MV-4-11 (cell line): ENCODE measurements around the gene SS18.

Experiments used
- DNase-seq: peaks from one replicate; lab custom pipeline; 2025; lab: John Stamatoyannopoulos, UW

The SS18 gene

DNA sequence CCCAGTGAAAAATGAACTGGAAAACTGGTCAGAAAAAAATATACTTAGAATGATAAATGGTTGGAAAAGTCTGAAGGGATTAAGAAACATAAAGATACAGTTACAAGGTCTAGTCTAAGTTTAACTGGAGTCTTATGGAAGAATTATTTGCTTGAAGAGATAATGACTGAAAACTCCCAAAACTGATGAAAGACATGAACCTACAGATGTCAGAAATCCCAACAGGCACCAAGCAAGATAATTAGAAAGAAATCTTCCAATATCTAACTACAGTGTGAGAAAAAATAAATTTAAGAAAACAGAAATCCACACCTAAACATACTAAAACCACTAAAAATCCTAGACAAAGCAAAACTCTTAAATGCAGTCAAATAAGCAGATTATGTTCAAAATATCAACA lies 19.4 kb downstream of the SS18 start:
- DNase-seq = no peak

DNA sequence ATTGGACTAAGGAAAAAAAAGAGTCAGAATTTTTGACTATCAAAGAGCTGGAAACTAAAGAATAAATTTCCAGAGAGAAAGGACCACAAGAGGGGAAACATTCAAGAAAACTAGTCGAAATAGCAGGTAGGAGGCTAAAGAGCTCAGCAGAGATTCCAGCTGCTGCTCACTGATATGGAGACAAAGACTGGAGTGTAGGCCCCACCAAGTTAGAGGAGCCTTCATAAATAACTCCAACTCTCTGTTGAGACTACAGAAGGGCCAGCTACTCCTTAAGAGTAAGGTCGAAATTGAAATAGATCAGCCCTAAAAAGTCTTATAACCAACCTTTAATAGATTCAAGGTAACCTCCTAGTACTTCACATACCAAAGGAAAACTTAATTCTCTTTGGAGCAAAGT lies 31.1 kb downstream of the SS18 start:
- no peak for DNase-seq

DNA sequence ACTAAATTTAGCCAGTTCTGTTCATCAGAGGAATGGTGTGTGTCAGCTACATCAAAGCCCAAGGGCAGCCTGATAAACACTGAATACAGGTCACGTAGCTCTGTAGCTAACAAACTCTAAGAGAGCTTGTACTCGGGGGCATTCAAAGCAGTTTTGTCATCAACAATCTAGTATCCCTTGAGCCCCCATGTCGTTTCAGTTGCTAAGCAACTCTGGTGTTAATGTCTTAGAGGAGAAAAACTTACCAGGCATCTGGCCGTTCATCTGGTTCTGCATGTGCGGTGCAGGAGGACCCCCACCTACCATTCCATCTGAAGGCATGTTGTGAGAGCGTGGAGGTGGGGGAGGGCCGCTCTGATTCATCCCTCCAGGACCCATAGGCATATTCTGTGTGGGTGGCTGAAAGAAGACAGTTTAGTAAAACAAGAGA lies 33.1 kb downstream of the SS18 start:
- no peak for DNase-seq

DNA sequence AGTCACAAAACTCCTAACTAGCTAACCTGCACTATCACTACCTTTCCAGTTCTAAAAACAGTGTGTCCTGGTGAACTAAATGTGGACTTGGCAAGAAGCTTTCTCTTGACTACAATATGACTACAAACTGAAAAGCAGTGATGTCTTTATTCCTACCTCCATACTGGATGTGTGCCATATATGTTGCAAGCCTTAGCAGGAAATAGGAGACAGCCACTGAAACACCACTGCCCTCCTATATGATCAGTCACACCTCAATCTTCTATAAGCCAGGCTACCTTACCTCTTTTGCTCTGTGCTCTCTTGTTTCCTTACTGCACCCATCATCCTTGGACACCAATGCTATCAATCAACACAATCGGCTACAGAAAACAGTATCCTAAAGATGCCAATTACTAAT lies 34.1 kb downstream of the SS18 start:
- DNase-seq = no peak

- no peak for DNase-seq
Observed at GRCh38 chr18:26052505-26052904, 37.9 kb downstream of the SS18 start.

- DNase-seq = no peak
Observed at GRCh38 chr18:26051843-26052242, 38.6 kb downstream of the SS18 start.

GRCh38 chr18:26046419-26047077 lies 43.9 kb downstream of the SS18 start:
- DNase-seq = no peak

GRCh38 chr18:26044807-26045206 lies 45.6 kb downstream of the SS18 start:
- DNase-seq = no peak

DNA sequence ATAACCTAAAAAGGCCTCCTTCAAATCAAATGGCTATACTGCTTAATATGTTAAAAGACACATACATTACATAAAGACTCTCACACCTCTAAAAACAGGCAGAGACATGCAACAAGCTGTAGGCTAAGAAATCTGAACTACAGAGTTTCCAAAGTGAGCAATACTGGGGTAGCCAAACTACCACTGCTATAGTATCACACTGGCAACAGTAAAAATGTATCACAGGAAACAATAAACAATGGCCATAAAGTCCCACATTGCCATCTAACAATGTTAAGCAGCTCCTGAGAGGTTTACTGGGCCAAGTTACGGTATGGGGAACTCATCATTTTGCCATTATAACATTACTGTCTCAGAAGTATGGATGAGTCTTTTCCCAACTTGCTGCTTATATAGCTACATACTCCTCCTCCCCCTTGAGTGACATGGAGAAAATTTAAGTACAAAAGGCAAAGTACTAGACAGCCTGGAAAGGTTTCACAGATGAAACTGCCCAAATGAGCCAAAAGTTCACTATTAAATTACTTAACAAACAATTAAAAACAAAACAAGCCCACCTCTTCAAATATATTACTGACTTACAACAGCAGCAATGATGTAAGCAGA lies 50.3 kb downstream of the SS18 start:
- no peak for DNase-seq

GRCh38 chr18:26039203-26039602 lies 51.2 kb downstream of the SS18 start:
- no peak for DNase-seq

GRCh38 chr18:26036635-26037034 lies 53.8 kb downstream of the SS18 start:
- no peak for DNase-seq

DNA sequence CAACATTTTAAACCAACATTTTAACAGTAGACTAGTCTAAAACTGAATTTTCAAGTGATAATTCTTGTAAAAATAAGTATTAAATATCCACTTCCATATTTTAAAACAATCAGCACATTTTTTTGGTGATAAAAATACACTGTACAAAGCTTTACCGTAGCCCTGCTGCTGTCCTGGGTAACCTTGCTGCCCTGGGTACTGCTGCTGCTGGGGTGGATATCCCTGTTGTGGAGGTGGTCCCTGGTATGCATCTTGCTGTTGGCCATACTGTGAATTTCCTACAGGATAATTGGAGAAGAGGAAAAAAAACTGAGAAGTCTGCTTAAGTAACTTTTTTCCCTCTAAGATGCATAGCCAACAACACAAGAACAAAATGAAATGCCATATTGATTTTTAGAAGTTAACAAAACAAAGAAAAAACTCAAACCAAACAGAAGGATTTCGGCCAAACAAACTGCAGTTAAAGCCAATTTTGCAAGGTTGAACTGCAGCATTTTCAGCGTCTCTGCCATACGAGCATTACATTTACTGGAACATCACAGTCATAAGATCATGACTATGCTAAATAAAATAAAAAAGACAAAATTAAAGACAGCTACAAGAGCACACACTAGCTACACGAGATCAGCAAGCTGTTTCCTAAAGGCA lies 55.4 kb downstream of the SS18 start:
- no peak for DNase-seq

DNA sequence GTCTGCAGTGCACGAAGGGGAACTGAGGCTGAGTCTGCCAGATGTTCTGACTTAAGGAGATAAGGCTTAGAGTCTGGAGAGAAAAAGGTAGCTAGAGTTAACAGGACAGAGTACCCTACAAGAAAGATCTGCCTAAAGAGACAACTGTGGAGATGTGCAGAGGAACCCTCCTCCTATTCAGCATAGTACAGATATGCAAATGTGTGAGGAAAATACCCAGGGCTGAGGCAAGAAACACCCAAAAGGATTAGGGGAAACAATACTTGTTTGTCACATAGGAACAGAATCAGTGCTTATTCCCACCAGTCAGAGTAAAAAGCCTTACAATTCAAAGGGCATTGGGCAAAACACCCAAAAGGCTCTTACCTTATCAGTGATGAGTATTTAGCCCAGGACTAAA lies 67.8 kb downstream of the SS18 start:
- no peak for DNase-seq

DNA sequence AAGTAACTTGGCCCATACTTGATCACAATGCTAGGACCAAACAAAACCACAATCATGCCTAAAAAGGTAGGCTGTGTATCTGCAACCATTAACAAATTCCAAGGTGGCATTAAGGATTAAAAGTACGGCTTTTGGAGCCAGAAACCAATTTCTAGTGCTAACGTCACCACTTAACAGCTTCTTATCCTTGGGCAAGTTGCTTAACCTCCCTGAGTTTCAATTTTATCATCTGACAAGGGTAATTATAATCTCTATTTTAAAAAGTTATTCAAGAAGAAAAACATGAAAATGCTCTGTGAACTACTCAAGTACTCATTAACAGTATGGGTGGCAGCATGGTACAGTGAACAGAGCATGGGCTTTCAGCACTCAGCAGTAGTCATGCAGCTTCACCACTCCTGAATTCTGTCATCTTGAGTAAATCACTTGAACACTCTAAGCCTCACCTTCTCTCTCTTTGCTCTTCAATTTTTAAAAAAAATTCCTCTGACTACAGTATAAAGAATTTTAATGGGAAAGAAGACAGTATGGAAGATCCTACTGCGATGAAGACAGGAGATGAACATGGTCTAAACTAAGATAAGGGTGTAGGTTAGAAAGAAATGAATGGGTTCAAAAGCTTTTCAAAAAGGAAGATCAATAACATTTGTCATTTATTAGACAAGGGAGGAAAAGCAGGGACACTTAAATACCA lies 69.2 kb downstream of the SS18 start:
- no peak for DNase-seq

GRCh38 chr18:26017929-26018328 lies 72.5 kb downstream of the SS18 start:
- DNase-seq = peak; percentile 30

GRCh38 chr18:26014462-26014861 lies 76.0 kb downstream of the SS18 start:
- DNase-seq = no peak

- DNase-seq = no peak
Observed at GRCh38 chr18:26008619-26009018, 81.8 kb downstream of the SS18 start.

DNA sequence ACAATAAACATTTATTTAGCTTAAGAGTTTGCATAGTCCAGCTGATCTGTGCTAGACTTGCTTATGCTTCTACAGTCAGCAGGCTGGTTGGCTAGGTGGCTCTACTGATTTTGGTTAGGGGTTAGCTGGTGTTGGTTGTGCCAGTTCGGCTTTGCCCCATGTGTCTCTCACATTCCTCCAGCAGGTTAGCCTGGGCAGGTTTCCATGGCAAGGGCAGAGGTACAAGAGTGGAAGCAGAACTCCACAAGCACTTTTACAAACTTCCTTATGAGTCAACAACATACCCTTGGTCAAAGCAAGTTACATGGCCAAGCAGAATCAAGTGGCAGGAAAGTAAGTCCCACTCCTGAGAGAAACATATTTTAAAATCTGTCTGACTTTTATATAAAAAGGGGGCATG lies 82.3 kb downstream of the SS18 start:
- no peak for DNase-seq

DNA sequence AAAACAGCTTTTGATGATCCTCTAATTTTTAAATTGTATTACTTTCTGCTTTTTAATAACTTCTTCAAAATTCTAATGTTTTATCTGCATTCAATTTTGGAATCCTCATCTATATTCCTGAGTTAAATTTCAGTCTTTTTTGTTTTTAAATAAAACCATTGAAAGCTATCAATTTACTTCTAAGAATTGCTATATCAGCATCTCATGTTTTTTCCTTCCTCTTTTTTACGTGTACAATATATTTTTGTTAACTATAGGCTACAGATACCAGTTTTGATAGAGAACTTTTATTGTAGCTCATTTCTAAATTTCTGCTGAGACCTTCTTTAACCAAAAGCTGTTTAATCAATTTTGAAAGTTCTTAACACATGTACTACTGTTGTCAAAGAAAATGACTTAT lies 84.5 kb downstream of the SS18 start:
- no peak for DNase-seq

- peak; percentile 6 for DNase-seq
Observed at GRCh38 chr18:26004832-26005231, 85.6 kb downstream of the SS18 start.

DNA sequence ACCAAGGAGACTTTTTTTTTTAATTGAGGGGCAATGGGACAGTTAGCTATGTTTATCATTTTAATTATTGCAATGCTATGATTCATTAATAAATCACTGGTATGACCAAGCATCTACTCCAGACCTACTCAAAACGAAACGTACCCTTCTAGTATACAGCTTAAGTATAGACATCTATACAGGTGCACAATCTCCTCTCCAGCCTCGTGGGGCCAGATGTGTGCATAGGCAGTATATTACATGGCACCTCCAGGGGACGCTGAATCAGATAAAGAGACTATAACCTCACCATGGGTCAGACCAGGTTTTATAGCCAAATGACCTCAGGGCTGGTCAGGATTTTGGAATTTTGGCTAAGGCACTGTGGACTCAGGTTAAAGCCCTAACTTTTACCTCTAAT lies 86.6 kb downstream of the SS18 start:
- DNase-seq = no peak

DNA sequence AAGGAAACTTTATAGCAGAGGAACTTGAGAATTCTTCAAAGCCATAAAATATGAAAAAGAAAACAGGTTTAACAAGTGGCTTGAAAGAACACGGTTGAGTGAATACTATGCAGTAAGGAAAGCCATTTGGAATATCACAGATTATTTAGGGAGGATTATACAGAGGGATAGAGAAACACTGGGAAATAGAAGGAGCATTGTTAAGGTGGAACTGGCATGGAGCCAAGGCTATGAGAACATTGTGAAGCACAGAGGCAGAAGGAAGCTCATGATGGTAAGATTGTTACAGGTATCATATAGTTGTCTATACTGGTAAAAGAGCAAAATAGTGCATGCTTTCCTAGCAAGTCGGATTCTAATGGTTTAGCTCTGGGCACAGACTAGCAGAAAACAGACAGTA lies 87.1 kb downstream of the SS18 start:
- no peak for DNase-seq

GRCh38 chr18:26002375-26002910 lies 88.0 kb downstream of the SS18 start:
- no peak for DNase-seq
